ENCODE measurements around the gene FAM174A. TPM values are rescaled to one million over a fixed set of nuclear protein-coding genes. Genes with fewer than 3 reads are reported as not detected.

Gene FAM174A
- total RNA-seq, 1 donor from 2014 or later, result 16.4 TPM

GRCh38 chr5:100616981-100617380 is 81.8 kb downstream of the FAM174A start:
- DNase-seq (ENCODE audit: low read depth) (no peak), FAIRE-seq (no peak)
- no peak overlapping the region for H3K27ac Mint-ChIP-seq (ENCODE audit: unreplicated experiment)
- Histone ChIP-seq H3K79me2 (ENCODE audit: insufficient read depth, low read length) (no peaks in the 10 kb centered on the region), H3K4me2 (ENCODE audit: low read length) (no peak overlapping the region), H3K9me3 (ENCODE audit: insufficient read depth, low read depth, low read length) (no peaks in the 10 kb centered on the region), H2AFZ (ENCODE audit: low read depth, low read length) (no peak overlapping the region), H3K4me3 (ENCODE audit: insufficient read depth, low read depth, low read length) (no peak overlapping the region), H3K36me3 (ENCODE audit: insufficient read depth, low read length) (no peaks in the 10 kb centered on the region), H3K9ac (ENCODE audit: low read length) (no peak overlapping the region), H3K4me1 (ENCODE audit: insufficient read depth, low read length) (no peaks in the 10 kb centered on the region), H3K27me3 (ENCODE audit: insufficient read depth, low read length) (no peaks in the 10 kb centered on the region), H4K20me1 (ENCODE audit: insufficient read depth, low read length) (no peaks in the 10 kb centered on the region), H3K27ac (ENCODE audit: low read depth, low read length) (no peak overlapping the region)
- no peak overlapping the region for H3K4me3 Mint-ChIP-seq (ENCODE audit: unreplicated experiment)
- peaks cover 6% of the 10 kb centered on the region for H3K4me1 Mint-ChIP-seq (ENCODE audit: low read depth, unreplicated experiment)
- TF ChIP-seq, protein P1, sequence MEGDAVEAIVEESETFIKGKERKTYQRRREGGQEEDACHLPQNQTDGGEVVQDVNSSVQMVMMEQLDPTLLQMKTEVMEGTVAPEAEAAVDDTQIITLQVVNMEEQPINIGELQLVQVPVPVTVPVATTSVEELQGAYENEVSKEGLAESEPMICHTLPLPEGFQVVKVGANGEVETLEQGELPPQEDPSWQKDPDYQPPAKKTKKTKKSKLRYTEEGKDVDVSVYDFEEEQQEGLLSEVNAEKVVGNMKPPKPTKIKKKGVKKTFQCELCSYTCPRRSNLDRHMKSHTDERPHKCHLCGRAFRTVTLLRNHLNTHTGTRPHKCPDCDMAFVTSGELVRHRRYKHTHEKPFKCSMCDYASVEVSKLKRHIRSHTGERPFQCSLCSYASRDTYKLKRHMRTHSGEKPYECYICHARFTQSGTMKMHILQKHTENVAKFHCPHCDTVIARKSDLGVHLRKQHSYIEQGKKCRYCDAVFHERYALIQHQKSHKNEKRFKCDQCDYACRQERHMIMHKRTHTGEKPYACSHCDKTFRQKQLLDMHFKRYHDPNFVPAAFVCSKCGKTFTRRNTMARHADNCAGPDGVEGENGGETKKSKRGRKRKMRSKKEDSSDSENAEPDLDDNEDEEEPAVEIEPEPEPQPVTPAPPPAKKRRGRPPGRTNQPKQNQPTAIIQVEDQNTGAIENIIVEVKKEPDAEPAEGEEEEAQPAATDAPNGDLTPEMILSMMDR (IDR thresholded peaks at IDR 0.05; ENCODE audit: insufficient read depth, low read depth, low read length), result no peak
- no peak for TF ChIP-seq EZH2 (IDR thresholded peaks at IDR 0.05; ENCODE audit: insufficient read depth, low read length)
- no peaks in the 10 kb centered on the region for H3K36me3 Mint-ChIP-seq (ENCODE audit: low read depth, unreplicated experiment)
- H3K27me3 Mint-ChIP-seq (ENCODE audit: low read depth, unreplicated experiment), result no peaks in the 10 kb centered on the region
- no peaks in the 10 kb centered on the region for H3K9me3 Mint-ChIP-seq (ENCODE audit: unreplicated experiment)

GRCh38 chr5:100623719-100624118 is 88.5 kb downstream of the FAM174A start:
- TF ChIP-seq, protein P1 (IDR thresholded peaks at IDR 0.05; ENCODE audit: insufficient read depth, low read depth, low read length), result peak; percentile 58
- no peak for TF ChIP-seq EZH2 (IDR thresholded peaks at IDR 0.05; ENCODE audit: insufficient read depth, low read length)
- H4K20me1 ChIP-seq (ENCODE audit: insufficient read depth, low read length), result no peaks in the 10 kb centered on the region
- no peaks in the 10 kb centered on the region for H3K36me3 ChIP-seq (ENCODE audit: insufficient read depth, low read length)
- H3K4me1 ChIP-seq (ENCODE audit: insufficient read depth, low read length), result no peaks in the 10 kb centered on the region
- H3K9me3 ChIP-seq (ENCODE audit: insufficient read depth, low read depth, low read length), result no peaks in the 10 kb centered on the region
- H3K27me3 Mint-ChIP-seq (ENCODE audit: low read depth, unreplicated experiment), result no peaks in the 10 kb centered on the region
- H3K4me1 Mint-ChIP-seq (ENCODE audit: low read depth, unreplicated experiment), result no peaks in the 10 kb centered on the region
- H3K9ac ChIP-seq (ENCODE audit: low read length), result no peak overlapping the region
- no peak overlapping the region for H3K4me2 ChIP-seq (ENCODE audit: low read length)
- no peak overlapping the region for H2AFZ ChIP-seq (ENCODE audit: low read depth, low read length)
- H3K36me3 Mint-ChIP-seq (ENCODE audit: low read depth, unreplicated experiment), result no peaks in the 10 kb centered on the region
- H3K27me3 ChIP-seq (ENCODE audit: insufficient read depth, low read length), result no peaks in the 10 kb centered on the region
- H3K9me3 Mint-ChIP-seq (ENCODE audit: unreplicated experiment), result no peaks in the 10 kb centered on the region
- peak; percentile 15 for DNase-seq (ENCODE audit: low read depth)
- no peak overlapping the region for H3K27ac Mint-ChIP-seq (ENCODE audit: unreplicated experiment)
- FAIRE-seq, result no peak
- no peak overlapping the region for H3K27ac ChIP-seq (ENCODE audit: low read depth, low read length)
- H3K4me3 ChIP-seq (ENCODE audit: insufficient read depth, low read depth, low read length), result no peak overlapping the region
- no peak overlapping the region for H3K4me3 Mint-ChIP-seq (ENCODE audit: unreplicated experiment)
- no peaks in the 10 kb centered on the region for H3K79me2 ChIP-seq (ENCODE audit: insufficient read depth, low read length)

- H3K4me2 ChIP-seq (ENCODE audit: low read length), result no peak overlapping the region
- H3K27me3 Mint-ChIP-seq (ENCODE audit: low read depth, unreplicated experiment), result no peaks in the 10 kb centered on the region
- H3K4me3 ChIP-seq (ENCODE audit: insufficient read depth, low read depth, low read length), result no peak overlapping the region
These were observed 99.9 kb downstream of the FAM174A start for GRCh38 chr5:100634937-100635534.

More at GRCh38 chr5:100634937-100635534, 99.9 kb downstream of the FAM174A start:
- no peaks in the 10 kb centered on the region for H4K20me1 ChIP-seq (ENCODE audit: insufficient read depth, low read length)
- H3K9me3 ChIP-seq (ENCODE audit: insufficient read depth, low read depth, low read length), result no peaks in the 10 kb centered on the region
- no peaks in the 10 kb centered on the region for H3K27me3 ChIP-seq (ENCODE audit: insufficient read depth, low read length)
- TF ChIP-seq EZH2 (IDR thresholded peaks at IDR 0.05; ENCODE audit: insufficient read depth, low read length), result no peak
- TF ChIP-seq, protein P1 (IDR thresholded peaks at IDR 0.05; ENCODE audit: insufficient read depth, low read depth, low read length), result no peak
- no peak overlapping the region for H3K4me3 Mint-ChIP-seq (ENCODE audit: unreplicated experiment)
- DNase-seq (ENCODE audit: low read depth) (peak; percentile 5), FAIRE-seq (no peak)
- no peaks in the 10 kb centered on the region for H3K9me3 Mint-ChIP-seq (ENCODE audit: unreplicated experiment)
- H3K36me3 ChIP-seq (ENCODE audit: insufficient read depth, low read length), result no peaks in the 10 kb centered on the region
- H3K27ac ChIP-seq (ENCODE audit: low read depth, low read length), result no peak overlapping the region
- H3K4me1 Mint-ChIP-seq (ENCODE audit: low read depth, unreplicated experiment), result peaks cover 8% of the 10 kb centered on the region
- H3K79me2 ChIP-seq (ENCODE audit: insufficient read depth, low read length), result no peaks in the 10 kb centered on the region
- H3K36me3 Mint-ChIP-seq (ENCODE audit: low read depth, unreplicated experiment), result no peaks in the 10 kb centered on the region
- H3K27ac Mint-ChIP-seq (ENCODE audit: unreplicated experiment), result no peak overlapping the region
- no peak overlapping the region for H2AFZ ChIP-seq (ENCODE audit: low read depth, low read length)
- H3K4me1 ChIP-seq (ENCODE audit: insufficient read depth, low read length), result no peaks in the 10 kb centered on the region
- no peak overlapping the region for H3K9ac ChIP-seq (ENCODE audit: low read length)

Measured in astrocyte (in vitro differentiated cells and primary cell).